Upper lobe of right lung (tissue), 1 donor: Measurements from ENCODE around the gene EVX2. TPM values are rescaled to one million over a fixed set of nuclear protein-coding genes. Genes with fewer than 3 reads are reported as not detected.

Experiments
- ATAC-seq: fragments of 200-7000 bp; cut with Tn5 transposase; one replicate; pipeline ENCODE4 v1.9.1; 2020; ENCODE audit warnings: mild to moderate bottlenecking, moderate library complexity
- DNase-seq: peaks from one replicate; pipeline ENCODE4 v3.0.0-alpha.2; 2020
- H3K27ac ChIP-seq: fragments of 200-600 bp; one replicate; pipeline ENCODE4 v1.8.0; 2022
- H3K27me3 ChIP-seq: fragments of 200-600 bp; one replicate; pipeline ENCODE4 v1.8.0; 2022; ENCODE audit warnings: mild to moderate bottlenecking
- H3K36me3 ChIP-seq: fragments of 200-600 bp; one replicate; pipeline ENCODE4 v1.8.0; 2022
- H3K4me1 ChIP-seq: fragments of 200-600 bp; one replicate; pipeline ENCODE4 v1.8.0; 2022
- H3K4me3 ChIP-seq: fragments of 200-600 bp; one replicate; pipeline ENCODE4 v1.8.0; 2022; ENCODE audit warnings: mild to moderate bottlenecking
- H3K9me3 ChIP-seq: fragments of 200-600 bp; one replicate; pipeline ENCODE4 v1.8.0; 2022
- intact Hi-C: fragments of 100-400 bp; cut with DNase I; formaldehyde crosslinking; loops from one replicate; pipeline ENCODE4 v1.11.0; 2022
- total RNA-seq: library from RNA; stranded (reverse); fragmentation: NEBNext Ultra II Directional; extraction: Animal tissue kit (Norgen Biotek cat#: 25700); gene quantifications from one replicate; pipeline ENCODE4 v1.2.1, GENCODE V29; 2021
- TF ChIP-seq, protein P1 (sequence below): fragments of 200-600 bp; IDR thresholded peaks from one replicate; pipeline ENCODE4 v1.8.0; 2022; ENCODE audit warnings: antibody characterized with exemption
- donor health status: DM: no; HTN: yes; CAD: no; lungs with severe emphysema.

The EVX2 gene
- total RNA-seq, 1 donor from 2014 or later, result not detected

DNA sequence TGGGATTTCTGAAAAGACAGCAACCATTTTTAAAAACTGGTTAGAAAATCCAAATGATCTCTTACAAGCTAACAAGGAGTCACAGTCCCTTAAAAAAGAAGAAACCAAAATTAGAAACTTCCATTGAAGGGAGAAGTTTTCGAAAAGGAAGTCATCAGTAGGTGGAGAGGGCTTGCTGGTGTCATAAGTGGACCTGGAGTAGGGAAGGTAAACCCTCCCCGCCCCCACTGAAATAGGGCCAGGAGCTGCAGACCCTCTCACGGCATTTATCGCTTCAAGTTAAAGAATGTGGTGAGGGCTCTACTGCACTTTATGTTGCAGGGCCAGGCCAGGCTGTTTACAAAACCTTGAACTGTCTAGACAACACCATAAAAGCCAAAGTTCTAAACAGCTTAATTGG lies 26.2 kb upstream of the EVX2 start:
- ATAC-seq, result no peak
- no peak overlapping the region for H3K4me3 ChIP-seq
- DNase-seq, result no peak
- H3K4me1 ChIP-seq, result no peaks in the 10 kb centered on the region
- no peaks in the 10 kb centered on the region for H3K9me3 ChIP-seq
- H3K27ac ChIP-seq, result no peak overlapping the region
- intact Hi-C loops, result no loop called here
- TF ChIP-seq, protein P1, sequence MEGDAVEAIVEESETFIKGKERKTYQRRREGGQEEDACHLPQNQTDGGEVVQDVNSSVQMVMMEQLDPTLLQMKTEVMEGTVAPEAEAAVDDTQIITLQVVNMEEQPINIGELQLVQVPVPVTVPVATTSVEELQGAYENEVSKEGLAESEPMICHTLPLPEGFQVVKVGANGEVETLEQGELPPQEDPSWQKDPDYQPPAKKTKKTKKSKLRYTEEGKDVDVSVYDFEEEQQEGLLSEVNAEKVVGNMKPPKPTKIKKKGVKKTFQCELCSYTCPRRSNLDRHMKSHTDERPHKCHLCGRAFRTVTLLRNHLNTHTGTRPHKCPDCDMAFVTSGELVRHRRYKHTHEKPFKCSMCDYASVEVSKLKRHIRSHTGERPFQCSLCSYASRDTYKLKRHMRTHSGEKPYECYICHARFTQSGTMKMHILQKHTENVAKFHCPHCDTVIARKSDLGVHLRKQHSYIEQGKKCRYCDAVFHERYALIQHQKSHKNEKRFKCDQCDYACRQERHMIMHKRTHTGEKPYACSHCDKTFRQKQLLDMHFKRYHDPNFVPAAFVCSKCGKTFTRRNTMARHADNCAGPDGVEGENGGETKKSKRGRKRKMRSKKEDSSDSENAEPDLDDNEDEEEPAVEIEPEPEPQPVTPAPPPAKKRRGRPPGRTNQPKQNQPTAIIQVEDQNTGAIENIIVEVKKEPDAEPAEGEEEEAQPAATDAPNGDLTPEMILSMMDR, result no peak
- no peaks in the 10 kb centered on the region for H3K36me3 ChIP-seq
- peaks cover 98% of the 10 kb centered on the region for H3K27me3 ChIP-seq

DNA sequence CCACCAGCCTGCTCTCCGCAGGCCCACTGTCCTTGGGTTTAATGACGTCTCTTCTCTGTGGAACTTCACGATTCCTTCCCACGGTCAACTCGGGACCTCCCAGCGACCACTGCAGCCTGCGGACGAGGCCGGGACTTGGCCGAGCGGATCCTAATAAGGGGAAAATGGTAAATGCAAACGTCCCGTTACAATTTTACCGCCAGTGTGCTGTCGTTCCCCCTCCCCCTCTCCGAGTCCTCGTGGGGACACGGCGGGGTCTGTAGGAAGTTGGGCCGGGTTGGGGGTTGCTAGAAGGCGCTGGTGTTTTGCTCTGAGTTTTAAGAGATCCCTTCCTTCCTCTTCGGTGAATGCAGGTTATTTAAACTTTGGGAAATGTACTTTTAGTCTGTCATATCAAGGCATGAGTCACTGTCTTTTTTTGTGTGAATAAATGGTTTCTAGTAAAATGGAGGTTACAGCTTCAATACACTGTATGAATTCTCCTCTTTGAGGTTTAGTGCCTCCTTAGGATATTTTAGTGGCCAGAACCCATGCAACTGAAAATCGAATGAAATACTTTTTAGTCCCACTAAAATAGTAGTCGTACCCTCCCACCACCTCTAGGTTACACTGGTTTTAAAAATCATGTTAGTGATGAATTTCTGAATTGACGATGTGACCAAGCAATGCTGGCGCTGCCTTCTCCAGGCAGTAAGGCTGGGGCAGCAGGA lies 25.6 kb upstream of the EVX2 start:
- no peaks in the 10 kb centered on the region for H3K9me3 ChIP-seq
- DNase-seq, result no peak
- intact Hi-C loops, result no loop called here
- no peaks in the 10 kb centered on the region for H3K36me3 ChIP-seq
- ATAC-seq, result no peak
- H3K4me3 ChIP-seq, result no peak overlapping the region
- peaks cover 98% of the 10 kb centered on the region for H3K27me3 ChIP-seq
- no peaks in the 10 kb centered on the region for H3K4me1 ChIP-seq
- TF ChIP-seq, protein P1, result no peak
- no peak overlapping the region for H3K27ac ChIP-seq

DNA sequence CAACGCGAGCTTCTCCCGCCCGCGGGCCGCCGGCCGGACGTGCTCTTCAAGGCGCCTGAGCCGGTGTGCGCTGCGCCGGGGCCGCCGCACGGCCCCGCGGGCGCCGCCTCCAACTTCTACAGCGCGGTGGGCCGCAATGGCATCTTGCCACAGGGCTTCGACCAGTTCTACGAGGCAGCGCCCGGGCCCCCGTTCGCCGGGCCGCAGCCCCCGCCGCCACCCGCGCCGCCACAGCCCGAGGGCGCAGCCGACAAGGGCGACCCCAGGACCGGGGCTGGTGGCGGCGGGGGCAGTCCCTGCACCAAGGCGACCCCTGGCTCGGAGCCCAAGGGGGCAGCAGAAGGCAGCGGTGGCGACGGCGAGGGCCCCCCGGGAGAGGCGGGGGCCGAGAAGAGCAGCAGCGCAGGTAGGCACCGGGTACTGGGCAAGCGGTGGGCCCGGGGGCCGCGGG lies 24.0 kb upstream of the EVX2 start:
- DNase-seq (no peak), ATAC-seq (no peak)
- no peaks in the 10 kb centered on the region for H3K4me1 ChIP-seq
- TF ChIP-seq, protein P1, result no peak
- H3K4me3 ChIP-seq, result no peak overlapping the region
- H3K27ac ChIP-seq, result no peak overlapping the region
- peaks cover 98% of the 10 kb centered on the region for H3K27me3 ChIP-seq
- H3K36me3 ChIP-seq, result no peaks in the 10 kb centered on the region
- intact Hi-C loops, result no loop called here
- H3K9me3 ChIP-seq, result no peaks in the 10 kb centered on the region

DNA sequence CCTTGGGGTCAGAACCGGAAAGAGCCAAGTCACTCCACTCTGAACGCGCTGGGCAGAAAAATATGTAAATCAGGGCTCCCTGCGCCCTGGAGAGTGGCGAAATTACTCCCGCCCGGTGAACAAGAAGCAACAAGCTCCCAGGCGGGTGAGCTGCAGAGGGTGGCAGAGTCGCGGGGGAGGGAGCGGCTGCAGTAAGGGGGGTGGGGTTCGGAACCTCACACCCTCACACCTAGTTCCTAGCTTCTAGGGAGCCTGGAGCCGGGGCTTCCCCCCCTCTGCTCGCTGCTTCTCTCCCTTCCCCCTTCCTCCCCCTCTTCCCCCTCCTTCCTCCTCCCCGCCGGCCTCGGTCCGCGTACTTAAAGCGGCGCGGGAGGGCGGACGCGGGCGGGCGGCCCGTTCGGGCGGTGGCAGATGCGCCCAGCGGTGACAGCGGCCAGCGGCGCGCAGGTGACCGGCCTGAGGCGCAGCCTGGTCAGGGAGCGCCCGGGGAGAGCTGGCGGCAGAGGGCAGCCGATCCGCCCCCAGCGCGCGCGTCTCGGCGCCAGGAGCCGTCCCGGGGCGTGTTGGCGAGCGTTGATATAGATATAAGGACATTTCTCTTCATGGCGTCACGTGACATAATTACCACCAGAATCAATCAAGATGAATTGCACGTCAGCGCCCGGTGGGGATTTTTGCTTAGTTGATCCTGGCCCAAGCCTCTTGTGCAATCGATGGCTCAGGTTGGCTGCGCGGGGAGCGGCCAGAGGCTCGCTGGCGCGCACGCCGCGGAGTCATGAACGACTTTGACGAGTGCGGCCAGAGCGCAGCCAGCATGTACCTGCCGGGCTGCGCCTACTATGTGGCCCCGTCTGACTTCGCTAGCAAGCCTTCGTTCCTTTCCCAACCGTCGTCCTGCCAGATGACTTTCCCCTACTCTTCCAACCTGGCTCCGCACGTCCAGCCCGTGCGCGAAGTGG lies 23.1 kb upstream of the EVX2 start, which contains the start of gene HOXD11:
HOXD11 (plus strand) TSS at position 700 of the 959 bp plus-strand sequence; CDS start at position 776, 76 bp downstream.
- TF ChIP-seq, protein P1, result no peak
- Histone ChIP-seq H3K27ac (no peak within 1 kb of the TSS), H3K27me3 (peaks cover 98% of the 10 kb centered on the region), H3K9me3 (no peaks in the 10 kb centered on the region), H3K4me3 (no peak within 1 kb of the TSS), H3K4me1 (no peaks in the 10 kb centered on the region), H3K36me3 (no peaks in the 10 kb centered on the region)
- DNase-seq (no peak), ATAC-seq (peak; percentile 27)
- intact Hi-C loops, result no loop called here

DNA sequence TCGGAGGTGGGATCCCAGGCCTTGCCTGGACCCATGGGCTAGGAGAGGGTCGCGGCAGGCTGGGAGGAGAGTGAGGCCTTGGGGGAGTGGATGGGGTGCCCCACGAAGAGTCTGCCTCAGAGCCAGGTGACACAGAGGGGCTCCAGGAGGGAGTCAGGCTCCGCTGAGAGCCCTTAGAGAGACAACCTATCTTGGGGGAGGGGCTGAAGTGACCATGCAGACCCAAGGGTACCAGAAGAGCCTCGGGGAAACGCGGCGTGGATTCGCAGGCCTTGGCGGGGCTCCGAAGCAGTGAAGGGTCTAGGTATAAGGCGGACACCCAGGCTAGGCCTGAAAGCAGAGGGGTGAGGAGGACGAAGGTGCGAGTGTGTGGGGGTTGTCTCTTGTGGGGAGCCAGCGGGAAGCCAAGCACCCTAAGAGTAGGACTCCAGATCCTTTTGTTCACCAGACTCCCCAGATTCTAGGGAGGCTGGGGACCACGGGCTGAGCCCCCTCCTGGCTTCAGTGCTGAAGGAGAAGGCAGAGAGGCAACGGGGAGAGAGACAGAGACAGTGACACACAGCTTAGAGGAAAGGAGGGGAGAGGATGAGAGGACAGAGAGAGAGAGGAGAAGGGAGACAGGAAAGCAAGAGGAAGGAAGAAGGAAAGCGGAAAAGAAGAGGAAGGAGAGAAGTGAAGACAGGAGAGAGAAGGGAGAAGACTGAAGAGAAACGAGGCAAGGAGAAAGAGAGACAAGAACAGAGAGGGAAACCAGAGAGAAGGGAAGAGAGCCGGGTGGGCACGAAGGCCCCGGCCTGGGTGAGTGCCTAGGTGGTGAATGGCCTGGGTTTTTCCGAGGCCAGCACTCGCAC lies 22.2 kb upstream of the EVX2 start:
- Histone ChIP-seq H3K9me3 (no peaks in the 10 kb centered on the region), H3K4me1 (no peaks in the 10 kb centered on the region), H3K27ac (no peak overlapping the region), H3K27me3 (peaks cover 98% of the 10 kb centered on the region), H3K4me3 (no peak overlapping the region), H3K36me3 (no peaks in the 10 kb centered on the region)
- ATAC-seq (no peak), DNase-seq (no peak)
- intact Hi-C loops, result no loop called here
- TF ChIP-seq, protein P1, result no peak
